GM18951 (cell line): ENCODE results near the gene CRTC3.
A peak's percentile ranks its signal among the peaks of the same experiment; 100 is the strongest.

Source experiments
- POLR2A ChIP-seq: IDR thresholded peaks from 4 replicates; pipeline ENCODE4 v1.6.1; 2011; ENCODE audit warnings: mild to moderate bottlenecking; ENCODE audit not compliant: insufficient read length, insufficient read depth; ENCODE audit errors: extremely low read depth
- in situ Hi-C: fragments of 300-500 bp; cut with MboI; formaldehyde crosslinking; loops from one replicate; pipeline ENCODE4 v1.12.0; 2022; ENCODE audit warnings: low sequenced_read_pairs, mixed read lengths, inconsistent platforms; ENCODE audit not compliant: unreplicated experiment

Gene CRTC3

DNA sequence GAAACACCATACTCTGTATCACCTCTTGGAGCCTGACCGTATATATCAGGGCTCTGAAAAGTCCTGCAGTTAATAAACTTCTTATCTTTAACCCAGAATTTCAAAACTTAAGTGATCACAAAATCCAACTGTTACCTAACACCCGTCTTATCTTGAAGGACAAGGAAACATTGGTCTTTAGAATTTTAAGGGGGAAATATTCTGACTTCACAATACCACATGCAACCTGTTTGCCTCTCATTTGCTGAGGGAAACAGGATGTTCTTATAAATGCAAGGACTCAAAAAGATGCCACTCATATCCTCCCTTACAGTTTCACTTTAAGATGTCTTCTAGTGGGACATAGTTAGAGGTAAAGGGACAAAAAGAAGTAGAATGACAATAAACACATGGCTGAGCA lies 67.9 kb downstream of the CRTC3 start:
- TF ChIP-seq POLR2A = no peak
- in situ Hi-C loops = no loop called here

DNA sequence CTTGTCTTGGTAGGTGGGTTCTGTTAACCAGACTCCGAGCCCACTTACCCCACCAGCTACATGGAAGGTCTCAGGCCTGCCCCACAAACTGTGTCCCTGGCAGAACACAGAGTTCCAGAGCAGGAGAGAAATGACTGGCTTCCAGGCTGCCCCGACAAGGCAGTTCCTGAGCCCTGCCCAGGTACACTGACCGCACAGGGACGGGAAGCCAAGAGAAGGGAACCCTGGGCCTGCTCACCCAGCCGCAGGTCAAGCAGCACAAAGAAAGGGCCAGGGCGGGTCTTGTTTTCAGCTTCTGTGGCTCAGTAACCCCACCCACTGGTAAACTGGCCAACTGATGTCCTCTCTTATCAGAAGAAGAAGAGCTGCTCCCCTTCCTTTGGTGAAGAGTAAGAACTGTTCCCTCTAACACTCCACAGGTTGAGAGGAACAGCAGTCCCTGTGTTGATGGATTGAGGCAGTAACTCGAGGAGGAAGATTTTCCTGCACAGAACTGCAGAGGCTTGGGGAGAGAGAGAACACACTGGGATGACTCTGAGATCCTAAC lies 68.4 kb downstream of the CRTC3 start:
- TF ChIP-seq POLR2A = peak; percentile 54
- in situ Hi-C loops = no loop called here

DNA sequence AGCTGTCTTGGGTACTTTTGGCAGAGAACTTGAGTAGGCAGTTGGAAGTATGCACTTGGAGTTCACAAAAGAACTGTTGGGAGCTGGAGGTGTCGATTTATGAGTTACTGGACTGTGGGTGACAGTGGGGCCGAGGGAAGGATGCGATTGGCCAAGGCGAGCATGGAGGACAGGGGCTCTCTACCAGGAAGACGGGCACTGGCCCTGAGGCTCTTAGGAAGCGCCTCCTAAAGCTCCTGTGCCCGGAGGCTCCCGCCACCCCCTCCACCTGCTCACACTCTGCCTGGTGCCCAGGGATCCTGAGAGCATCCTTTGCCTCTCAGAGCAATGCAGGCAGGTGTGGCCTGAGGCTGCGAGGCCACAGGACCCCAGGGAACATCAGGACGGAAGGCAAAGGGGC lies 69.0 kb downstream of the CRTC3 start:
- in situ Hi-C loops = no loop called here
- no peak for TF ChIP-seq POLR2A

DNA sequence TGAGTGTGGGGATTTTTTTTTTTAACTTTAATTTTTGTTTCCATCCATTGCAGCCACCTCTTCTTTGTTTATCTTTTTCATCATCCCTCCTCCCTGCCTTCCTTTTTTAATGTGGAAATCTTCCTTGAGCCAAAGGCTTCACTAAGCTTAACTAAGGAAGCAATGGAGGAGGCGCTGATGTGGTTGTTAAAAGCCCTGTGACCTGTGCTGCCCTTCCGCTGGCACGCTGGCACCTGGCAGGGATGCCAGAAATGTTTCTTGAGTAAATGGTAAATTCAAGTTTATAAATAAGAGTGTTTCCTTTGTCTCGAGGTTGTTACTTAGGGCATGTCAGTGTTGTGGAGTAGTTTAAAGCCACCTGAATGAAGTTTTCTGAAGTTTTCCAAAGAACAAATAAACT lies 69.4 kb downstream of the CRTC3 start:
- in situ Hi-C loops = no loop called here
- TF ChIP-seq POLR2A = no peak

DNA sequence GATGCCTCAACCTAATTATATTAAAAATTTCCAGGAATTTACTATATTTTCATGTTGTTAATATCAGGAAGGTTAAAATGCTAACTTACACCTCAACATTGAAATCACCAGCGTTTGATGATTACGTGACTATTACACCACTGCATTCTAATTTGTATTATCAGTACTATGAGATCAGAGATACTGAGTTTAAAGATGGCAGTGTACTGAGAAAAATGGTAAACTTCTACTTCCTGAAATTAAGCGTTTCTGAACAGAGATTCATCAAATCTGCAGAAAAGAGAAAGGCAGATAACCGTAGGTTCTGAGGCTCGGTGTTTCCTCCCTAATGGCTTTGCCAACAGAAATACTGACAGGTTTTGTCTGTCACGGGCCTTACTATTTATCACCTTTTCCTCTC lies 69.9 kb downstream of the CRTC3 start:
- TF ChIP-seq POLR2A = no peak
- in situ Hi-C loops = no loop called here

DNA sequence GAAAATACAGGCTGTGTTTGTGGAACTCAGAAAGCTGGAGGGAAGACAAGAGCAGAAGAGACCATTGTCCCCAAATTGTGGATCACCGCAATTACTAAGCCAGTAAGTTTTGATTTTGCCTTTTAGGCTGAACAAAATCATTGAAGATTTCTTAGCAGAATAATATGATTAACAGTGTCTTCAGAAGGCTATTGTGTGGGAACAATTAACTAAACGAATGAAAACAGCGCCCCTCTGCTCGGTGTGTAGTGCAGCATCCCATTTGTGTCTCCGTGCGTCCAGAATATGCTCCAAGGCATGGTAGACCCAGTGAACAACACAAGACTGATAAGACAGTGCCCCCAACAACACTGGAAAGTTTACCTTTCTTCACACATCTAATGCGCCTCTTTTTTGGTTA lies 71.2 kb downstream of the CRTC3 start:
- TF ChIP-seq POLR2A = no peak
- in situ Hi-C loops = no loop called here

DNA sequence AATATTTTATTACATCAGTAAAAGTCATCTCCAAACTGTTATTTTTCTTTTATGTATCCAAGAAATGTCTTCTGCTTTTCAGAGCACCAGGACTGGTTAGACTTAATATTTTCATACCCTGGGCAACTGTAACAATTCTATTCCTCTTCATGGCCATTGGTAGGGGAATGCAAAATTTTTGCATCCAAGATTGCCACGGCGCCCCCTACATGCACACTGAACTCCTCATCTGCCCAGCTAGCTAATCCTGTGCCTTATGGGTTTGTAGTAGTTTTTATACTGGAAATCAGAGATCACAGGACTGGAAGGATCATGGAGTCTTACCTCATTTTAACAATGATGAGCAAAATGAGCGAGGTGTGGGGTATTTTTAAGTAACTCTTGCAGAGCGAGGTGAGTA lies 74.2 kb downstream of the CRTC3 start:
- in situ Hi-C loops = no loop called here
- no peak for TF ChIP-seq POLR2A

DNA sequence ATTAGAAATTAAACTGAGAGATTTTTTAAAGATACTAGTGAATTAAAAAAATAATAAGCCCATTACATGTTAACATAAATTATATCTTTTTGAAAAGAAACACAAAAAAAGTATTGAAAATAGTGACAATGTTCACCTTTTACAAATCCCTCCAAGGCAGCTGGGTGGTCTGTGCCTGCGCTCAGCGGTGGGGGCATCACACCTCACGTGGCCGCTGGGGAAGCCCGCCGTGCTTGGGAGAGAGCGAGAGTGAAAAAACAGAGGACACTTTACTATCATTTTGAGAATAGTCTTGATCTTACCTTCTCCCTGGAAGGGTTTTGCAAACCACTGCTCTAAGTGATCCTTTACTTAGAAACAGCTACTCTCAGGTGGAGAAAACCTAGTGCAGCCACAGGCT lies 76.9 kb downstream of the CRTC3 start:
- in situ Hi-C loops = no loop called here
- TF ChIP-seq POLR2A = no peak

DNA sequence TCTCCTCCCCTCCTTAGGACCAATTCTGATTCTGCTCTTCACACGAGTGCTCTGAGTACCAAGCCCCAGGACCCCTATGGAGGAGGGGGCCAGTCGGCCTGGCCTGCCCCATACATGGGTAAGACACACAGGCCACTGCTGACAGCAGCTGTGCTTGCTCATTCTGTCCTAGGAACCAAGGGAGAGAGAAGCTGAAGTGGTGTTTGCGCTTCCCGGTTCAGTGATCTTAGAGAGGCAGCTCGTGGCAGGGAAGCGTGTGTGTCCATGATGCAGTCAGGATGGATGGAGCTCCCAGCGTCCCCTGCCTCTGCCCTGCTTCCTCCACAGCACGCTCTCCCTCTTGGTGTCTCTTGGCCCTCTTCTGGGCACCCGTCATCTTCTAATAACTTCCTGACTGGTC lies 77.6 kb downstream of the CRTC3 start:
- no peak for TF ChIP-seq POLR2A
- in situ Hi-C loops = no loop called here

DNA sequence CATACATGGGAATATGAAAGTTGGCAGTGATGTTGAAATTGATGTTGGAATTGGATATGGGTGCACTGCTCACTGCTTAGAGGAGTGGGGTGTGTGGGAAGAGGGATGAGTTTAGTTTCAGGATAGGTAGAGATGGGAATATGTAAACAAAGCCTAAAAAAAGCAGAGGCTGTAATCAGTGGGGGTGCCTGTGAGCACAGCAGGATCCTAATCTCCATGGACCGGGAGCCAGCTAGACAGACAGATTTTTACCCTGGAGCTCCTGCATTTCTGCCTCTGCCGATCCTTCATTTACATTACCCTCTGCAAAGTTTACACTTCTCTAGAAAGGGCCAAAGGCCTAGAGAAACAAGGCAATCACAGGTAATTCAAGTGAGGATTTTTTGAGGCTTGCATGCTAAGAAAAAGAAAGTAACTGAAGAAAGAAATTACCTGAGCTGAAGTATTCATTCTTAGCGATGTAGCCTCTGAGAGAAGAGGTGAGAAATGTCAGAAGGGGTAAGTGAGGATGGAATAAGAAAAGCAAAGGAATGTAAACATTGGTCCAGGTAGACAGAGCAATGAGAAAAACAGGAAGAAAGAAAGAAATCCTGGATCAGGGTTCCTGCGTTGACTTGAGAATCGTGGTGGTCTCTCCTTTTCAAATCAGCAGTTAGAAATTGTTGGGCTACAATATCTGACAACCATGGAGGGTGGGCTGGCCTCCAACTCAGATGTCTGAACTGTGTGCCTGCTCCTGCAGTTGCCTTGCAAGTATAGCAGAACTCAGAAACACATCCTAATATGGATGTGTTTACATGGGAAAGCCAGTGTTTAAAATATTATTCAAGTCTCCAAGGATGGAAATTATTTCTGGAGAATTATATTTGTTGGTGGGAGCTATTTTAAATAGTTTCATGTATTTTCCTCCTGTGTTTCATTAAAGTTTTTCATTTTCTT lies 79.8 kb downstream of the CRTC3 start:
- in situ Hi-C loops = no loop called here
- TF ChIP-seq POLR2A = no peak

DNA sequence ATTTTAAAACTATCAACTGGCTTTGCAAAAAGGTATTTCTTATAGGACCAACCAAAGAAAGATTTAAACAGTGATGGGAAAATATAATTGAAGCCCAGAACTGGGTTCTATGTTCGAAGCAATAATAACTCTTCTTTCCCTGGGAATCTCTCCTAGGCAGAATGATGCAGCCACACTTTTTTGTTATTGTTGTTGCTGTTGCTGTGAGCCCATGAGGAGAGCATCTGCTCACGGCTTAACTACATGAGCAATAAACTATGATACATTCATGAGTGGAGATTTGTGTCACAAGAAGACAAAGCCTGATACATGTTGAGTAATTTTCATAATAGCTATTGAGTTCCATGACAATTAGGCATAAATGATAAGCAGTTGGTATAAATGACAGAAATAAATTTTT lies 80.5 kb downstream of the CRTC3 start:
- no peak for TF ChIP-seq POLR2A

DNA sequence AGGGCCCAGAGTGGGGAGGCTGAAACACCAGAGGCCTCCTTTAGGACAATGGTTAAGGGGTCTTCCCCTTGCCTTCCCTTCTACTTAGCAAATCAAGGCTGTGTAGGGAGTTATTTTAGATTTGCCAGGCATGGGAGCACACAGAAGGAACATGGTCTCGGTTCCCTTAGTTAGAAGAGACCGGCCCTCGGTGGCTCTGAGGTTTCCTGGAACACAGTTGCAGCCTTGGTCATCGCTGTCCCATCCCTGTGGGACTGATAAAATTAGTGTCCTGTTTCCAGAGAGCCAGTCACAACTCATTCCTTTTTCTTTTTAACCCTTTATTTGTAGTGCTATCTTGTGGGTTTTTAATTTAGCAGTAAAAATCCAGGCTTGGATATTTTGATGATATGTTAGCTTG lies 81.4 kb downstream of the CRTC3 start:
- in situ Hi-C loops = no loop called here
- TF ChIP-seq POLR2A = no peak

More for the DNA sequence above, 80.5 kb downstream of the CRTC3 start:
- in situ Hi-C loops = no loop called here

DNA sequence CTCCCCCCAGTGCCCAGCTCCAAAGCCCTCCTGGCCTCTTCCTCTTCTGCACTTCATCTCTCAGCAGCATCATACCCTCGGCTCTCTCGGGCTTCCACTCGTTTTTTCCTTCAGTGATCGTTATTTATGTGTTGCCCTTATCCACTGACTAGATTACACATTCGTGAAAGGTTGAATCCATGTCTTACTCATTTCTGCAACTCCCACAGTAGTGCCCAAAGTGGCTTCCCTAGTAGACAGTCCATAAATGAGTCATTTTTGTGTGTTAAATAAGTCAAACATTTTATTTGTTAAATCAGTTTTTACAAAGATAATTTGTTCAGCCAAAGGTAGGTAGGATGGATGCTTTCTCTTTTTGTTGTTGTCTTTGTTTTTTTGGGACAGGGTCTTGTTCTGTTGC lies 87.4 kb downstream of the CRTC3 start:
- TF ChIP-seq POLR2A = no peak
- in situ Hi-C loops = no loop called here

DNA sequence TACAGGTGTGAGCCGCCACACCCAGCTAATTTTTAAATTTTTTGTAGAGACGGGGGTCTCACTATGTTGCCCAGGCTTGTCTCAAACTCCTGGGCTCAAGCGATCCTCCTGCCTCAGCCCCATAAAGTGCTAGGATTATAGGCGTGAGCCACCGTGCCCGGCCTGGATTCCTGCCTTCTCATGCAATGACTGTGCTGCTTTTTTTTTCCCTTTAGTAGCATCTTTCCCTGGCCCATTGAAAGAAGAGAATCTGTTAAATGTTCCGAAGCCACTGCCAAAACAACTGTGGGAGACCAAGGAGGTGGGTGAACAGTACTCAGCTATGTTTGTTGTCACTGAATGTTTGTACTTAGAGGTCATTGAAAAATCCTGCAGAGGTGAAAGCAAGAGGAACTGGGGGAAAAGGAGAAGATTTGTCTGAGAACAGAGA lies 88.0 kb downstream of the CRTC3 start:
- in situ Hi-C loops = no loop called here
- TF ChIP-seq POLR2A = no peak
